Lower lobe of right lung (tissue), 2 donors: ENCODE measurements around the gene NEUROG1. TPM values are rescaled to one million over a fixed set of nuclear protein-coding genes. Genes with fewer than 3 reads are reported as not detected.

Experiments used
- ATAC-seq, 2 donors: fragments of 200-7000 bp; cut with Tn5 transposase; one replicate each; pipeline ENCODE4 v1.9.1; 2020 to 2022; ENCODE audit warnings: mild to moderate bottlenecking in 2 of 2, moderate library complexity in 2 of 2
- DNase-seq: peaks from one replicate; pipeline ENCODE4 v3.0.0-alpha.2; 2020
- H3K27ac ChIP-seq: fragments of 200-600 bp; one replicate; pipeline ENCODE4 v1.8.0; 2022
- H3K27me3 ChIP-seq: fragments of 200-600 bp; one replicate; pipeline ENCODE4 v1.8.0; 2022; ENCODE audit warnings: low read depth
- H3K36me3 ChIP-seq: fragments of 200-600 bp; one replicate; pipeline ENCODE4 v1.8.0; 2022; ENCODE audit warnings: mild to moderate bottlenecking
- H3K4me1 ChIP-seq: fragments of 200-600 bp; one replicate; pipeline ENCODE4 v1.8.0; 2022
- H3K4me3 ChIP-seq: fragments of 200-600 bp; one replicate; pipeline ENCODE4 v1.8.0; 2022; ENCODE audit warnings: mild to moderate bottlenecking
- H3K9me3 ChIP-seq: fragments of 200-600 bp; one replicate; pipeline ENCODE4 v1.8.0; 2022
- intact Hi-C: fragments of 100-400 bp; cut with DNase I; formaldehyde crosslinking; loops from one replicate; pipeline ENCODE4 v1.11.0; 2022
- long read RNA-seq: library from polyadenylated mRNA; unstranded; transcript quantifications from one replicate; pipeline ENCODE4 v2.0.0, GENCODE V29; 2021
- total RNA-seq: library from RNA; stranded (reverse); fragmentation: NEBNext Ultra II Directional; extraction: Animal tissue kit (Norgen Biotek cat#: 25700); gene quantifications from one replicate; pipeline ENCODE4 v1.2.1, GENCODE V29; 2021
- TF ChIP-seq, protein P1 (sequence below): fragments of 200-600 bp; IDR thresholded peaks from one replicate; pipeline ENCODE4 v1.8.0; 2022; ENCODE audit warnings: antibody characterized with exemption, mild to moderate bottlenecking
- donor health status: DM: no; HTN: yes; CAD: no; lungs with severe emphysema.

The NEUROG1 gene, protein sequence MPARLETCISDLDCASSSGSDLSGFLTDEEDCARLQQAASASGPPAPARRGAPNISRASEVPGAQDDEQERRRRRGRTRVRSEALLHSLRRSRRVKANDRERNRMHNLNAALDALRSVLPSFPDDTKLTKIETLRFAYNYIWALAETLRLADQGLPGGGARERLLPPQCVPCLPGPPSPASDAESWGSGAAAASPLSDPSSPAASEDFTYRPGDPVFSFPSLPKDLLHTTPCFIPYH
- total RNA-seq: not detected
- long read RNA-seq: 0 reads

DNA sequence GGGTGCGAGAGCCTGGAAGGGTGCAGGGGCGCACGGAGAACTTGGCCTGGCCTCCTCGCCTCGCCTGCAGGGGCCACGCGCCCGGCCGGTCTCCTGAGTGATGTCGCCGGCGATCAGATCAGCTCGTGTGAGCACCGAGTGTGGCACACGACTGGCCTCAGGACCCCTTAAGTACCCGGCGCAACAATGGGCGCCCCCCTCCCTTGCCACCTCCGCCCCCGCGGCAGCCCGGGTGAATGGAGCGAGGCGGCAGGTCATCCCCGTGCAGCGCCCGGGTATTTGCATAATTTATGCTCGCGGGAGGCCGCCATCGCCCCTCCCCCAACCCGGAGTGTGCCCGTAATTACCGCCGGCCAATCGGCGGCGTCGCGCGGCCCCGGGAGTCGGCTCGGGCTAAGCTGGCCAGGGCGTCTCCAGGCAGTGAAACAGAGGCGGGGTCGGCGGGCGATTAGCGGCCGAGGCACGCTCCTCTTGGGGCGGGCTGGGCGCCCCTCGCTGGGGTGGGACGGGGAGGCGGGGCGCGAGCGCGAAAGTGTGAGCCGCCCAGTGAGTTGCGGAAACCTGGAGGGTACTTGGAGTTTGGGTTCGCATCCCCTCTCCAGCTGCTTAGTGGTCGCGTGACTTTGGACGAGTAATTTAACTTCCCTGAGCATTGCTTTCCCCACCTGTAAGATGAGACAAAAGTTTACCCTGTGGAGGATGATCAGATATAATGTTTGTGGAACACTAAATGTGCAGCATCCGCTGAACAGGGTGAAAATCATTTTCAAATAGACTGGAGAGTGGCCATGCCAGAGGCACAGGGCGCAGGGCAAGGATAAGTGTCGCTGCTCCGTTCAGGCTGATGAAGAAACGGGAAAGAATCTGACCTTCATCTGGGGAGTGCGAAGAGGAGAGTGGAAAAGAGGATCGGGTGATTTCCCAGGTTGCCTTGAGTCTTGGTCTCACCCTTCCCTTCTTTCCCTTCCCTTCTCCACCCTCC, at the start of gene NEUROG1:
TSS of gene NEUROG1 (minus strand) at position 145 of the 982 bp plus-strand sequence. CDS start 274 bp downstream, outside the sequence.
- ATAC-seq (peak in 1 of 2 donors; percentile 18), DNase-seq (no peak)
- TF ChIP-seq, protein P1, sequence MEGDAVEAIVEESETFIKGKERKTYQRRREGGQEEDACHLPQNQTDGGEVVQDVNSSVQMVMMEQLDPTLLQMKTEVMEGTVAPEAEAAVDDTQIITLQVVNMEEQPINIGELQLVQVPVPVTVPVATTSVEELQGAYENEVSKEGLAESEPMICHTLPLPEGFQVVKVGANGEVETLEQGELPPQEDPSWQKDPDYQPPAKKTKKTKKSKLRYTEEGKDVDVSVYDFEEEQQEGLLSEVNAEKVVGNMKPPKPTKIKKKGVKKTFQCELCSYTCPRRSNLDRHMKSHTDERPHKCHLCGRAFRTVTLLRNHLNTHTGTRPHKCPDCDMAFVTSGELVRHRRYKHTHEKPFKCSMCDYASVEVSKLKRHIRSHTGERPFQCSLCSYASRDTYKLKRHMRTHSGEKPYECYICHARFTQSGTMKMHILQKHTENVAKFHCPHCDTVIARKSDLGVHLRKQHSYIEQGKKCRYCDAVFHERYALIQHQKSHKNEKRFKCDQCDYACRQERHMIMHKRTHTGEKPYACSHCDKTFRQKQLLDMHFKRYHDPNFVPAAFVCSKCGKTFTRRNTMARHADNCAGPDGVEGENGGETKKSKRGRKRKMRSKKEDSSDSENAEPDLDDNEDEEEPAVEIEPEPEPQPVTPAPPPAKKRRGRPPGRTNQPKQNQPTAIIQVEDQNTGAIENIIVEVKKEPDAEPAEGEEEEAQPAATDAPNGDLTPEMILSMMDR: no peak
- Histone ChIP-seq H3K4me3 (peak within 1 kb of the TSS; percentile 11), H3K27ac (no peak within 1 kb of the TSS), H3K9me3 (no peaks in the 10 kb centered on the region), H3K27me3 (peaks cover 97% of the 10 kb centered on the region), H3K4me1 (no peaks in the 10 kb centered on the region), H3K36me3 (no peaks in the 10 kb centered on the region)
- intact Hi-C loops: no loop called here

DNA sequence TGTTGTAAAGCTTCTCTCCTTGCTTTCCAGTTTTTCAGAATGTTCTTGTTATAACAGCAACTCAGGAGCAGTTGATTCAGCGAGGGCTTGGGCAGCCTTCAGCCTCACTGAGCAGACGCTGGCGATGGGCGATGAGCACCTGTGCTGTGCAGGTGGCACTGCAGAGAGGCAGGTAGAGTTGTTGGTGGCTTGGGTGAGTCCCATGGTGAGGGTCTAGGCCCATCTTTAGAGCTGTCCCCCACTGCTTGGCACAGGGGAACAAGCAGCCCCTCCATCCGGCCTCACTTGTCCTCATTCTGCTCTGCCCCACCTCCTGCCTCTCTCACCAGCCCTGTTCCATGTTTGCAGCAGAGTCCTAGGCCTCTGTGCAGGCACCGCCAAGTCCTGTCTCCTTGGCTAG, 49.2 kb upstream of the NEUROG1 start:
- no peak for ATAC-seq
- no peak for DNase-seq
- Histone ChIP-seq H3K4me1 (no peaks in the 10 kb centered on the region), H3K27ac (no peak overlapping the region), H3K27me3 (peaks cover 13% of the 10 kb centered on the region), H3K4me3 (no peak overlapping the region), H3K9me3 (no peaks in the 10 kb centered on the region), H3K36me3 (no peaks in the 10 kb centered on the region)
- intact Hi-C loops: no loop called here
- TF ChIP-seq, protein P1: no peak

DNA sequence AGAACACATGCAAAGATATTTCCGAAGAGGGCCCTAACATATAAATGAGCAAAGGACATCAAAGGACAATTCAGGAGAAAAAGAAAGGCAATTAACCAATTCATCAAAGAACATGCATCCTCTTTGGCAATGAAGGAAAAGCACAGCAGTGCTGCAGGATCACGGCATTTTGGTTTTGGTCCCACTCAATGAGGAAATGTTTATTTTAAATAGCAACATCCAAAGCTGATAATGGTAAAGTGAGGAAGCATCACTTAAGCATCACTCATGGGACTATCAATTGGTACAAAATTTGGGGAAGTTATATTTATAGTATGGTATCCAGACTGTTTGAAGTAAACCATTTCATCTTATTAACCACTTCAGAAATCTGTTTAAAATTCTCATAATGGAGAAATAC, 48.5 kb upstream of the NEUROG1 start:
- Histone ChIP-seq H3K27me3 (peaks cover 20% of the 10 kb centered on the region), H3K4me1 (no peaks in the 10 kb centered on the region), H3K4me3 (no peak overlapping the region), H3K36me3 (no peaks in the 10 kb centered on the region), H3K27ac (no peak overlapping the region), H3K9me3 (no peaks in the 10 kb centered on the region)
- ATAC-seq (no peak), DNase-seq (no peak)
- TF ChIP-seq, protein P1: no peak
- intact Hi-C loops: no loop called here

DNA sequence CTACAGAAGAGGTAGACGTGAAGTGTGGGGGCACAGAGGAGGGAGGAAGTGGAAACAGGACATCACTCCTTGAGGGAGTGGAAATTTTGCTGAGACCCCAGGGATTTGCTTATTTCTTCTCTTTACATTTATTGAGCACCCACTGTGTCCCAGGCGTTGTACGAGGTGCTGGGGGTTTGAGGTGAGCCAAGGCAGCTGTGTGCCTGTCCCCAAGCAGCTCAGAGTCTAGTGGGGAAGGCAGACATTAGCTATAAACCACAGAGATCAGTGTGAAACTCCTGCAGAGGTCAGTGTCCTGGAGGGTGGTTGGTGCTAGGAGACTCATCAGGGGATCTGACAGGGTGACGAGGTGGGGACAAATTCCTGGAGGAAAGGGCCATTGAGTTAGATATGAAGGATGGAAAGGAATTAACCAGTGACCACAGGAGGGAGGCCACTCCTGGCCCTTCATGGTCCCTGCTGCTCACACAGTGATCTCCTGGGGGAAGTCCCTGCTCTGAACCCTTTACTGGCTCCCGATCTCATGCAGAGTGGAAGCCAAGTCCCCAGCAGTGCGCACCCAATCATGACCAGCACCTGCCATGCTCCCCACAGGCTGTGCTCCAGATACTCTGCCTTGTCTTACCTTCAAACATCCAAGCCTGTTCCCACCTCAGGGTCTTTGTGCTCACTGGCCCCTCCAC, 46.5 kb upstream of the NEUROG1 start:
- intact Hi-C loops: no loop called here
- ATAC-seq (no peak), DNase-seq (no peak)
- no peaks in the 10 kb centered on the region for H3K36me3 ChIP-seq
- H3K4me3 ChIP-seq: no peak overlapping the region
- H3K27ac ChIP-seq: no peak overlapping the region
- no peaks in the 10 kb centered on the region for H3K9me3 ChIP-seq
- peaks cover 40% of the 10 kb centered on the region for H3K27me3 ChIP-seq
- TF ChIP-seq, protein P1: no peak
- H3K4me1 ChIP-seq: peaks cover 7% of the 10 kb centered on the region

DNA sequence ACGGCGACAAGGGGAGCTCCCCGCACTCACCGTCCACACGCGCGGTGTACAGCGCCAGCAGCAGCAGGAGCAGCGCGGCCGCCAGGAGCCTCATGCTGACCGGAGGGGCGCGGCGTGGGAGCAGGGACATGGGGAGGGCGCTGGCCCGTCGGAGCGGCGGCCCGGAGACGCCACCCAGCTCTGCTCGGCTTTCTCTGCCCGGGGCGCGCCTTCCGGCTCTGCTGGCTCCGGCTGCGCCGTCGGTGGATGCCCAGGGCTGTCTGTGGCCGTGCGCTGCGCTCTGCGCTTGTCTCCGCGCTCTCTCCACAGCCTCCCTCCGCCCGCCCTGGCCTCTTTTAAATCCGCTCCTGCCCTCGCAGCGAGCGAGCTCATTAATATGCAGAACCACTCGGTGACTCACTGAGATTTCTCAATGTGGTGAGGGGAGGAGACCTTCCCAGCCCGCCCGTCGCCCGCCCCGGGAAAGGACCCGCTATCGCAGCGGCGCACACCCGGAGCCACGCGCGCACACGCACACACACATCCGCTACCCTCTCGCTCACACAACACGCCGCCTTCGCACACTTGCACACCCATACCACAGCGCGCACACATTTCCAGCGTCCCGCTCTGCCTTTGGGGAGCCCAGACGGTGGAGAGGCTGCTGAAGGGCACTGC, 43.0 kb upstream of the NEUROG1 start, which contains the start of gene CXCL14:
TSS of gene CXCL14 (minus strand) at position 307 of the 657 bp plus-strand sequence. CDS start at position 94, 213 bp downstream.
- Histone ChIP-seq H3K9me3 (no peaks in the 10 kb centered on the region), H3K27ac (no peak within 1 kb of the TSS), H3K4me1 (peaks cover 7% of the 10 kb centered on the region), H3K4me3 (peak within 1 kb of the TSS; percentile 28), H3K36me3 (no peaks in the 10 kb centered on the region), H3K27me3 (peaks cover 52% of the 10 kb centered on the region)
- peak; percentile 56 to 76 for ATAC-seq
- TF ChIP-seq, protein P1: no peak
- DNase-seq: peak; percentile 55
- intact Hi-C loops: no loop called here
